ENCODE results near the gene MRPL36.
A peak's percentile ranks its signal among the peaks of the same experiment; 100 is the strongest.
"Not testable (repeated sequence)": the region's sequence is repeated elsewhere in the genome, so short reads cannot be mapped to it uniquely, and the experiment has no call there.

The MRPL36 gene

DNA sequence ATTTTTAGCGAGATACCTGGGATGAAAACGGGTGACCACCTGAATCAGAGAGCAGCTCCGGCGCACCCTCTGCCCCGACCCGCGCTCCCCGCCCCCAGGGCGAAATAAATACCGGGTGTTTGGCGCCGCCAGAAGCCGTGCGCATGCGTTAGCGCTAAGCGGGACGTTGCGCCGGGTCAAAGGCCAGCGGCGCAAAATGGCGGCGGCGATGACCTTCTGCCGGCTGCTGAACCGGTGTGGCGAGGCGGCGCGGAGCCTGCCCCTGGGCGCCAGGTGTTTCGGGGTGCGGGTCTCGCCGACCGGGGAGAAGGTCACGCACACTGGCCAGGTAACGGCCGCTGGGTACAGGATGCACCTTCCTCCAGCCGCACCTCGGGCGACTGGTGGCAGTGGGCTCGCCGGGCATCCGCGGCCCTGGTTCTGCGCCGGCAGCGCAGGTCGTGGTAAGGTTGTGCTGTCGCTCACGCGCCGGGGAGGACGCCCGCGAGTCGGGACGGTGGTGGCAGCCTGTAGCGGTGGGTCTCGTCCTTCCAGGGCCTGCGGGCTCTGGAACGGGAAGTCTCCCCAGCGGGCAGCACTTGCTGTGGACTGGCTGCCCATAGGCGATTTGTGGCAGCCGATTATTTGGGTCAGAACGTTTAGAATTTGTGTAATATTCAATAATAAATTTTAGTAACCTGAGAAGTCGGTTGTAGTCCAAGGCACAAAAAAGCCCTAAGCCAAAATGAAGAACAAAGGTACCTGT is 1.8 kb upstream of the MRPL36 start, which contains the start of gene NDUFS6:
Gene NDUFS6, plus strand, starts transcription at position 186 of the 745 bp plus-strand sequence. Its CDS starts 11 bp downstream, at position 197.
- in situ Hi-C loops (cut with HindIII; ENCODE audit: low sequenced_read_pairs), result no loop called here
- no peak for DNase-seq (ENCODE audit: low read depth)
- H3K4me3 ChIP-seq (ENCODE audit: low read depth, low read length), result peak within 1 kb of the TSS; percentile 91
- TF ChIP-seq, protein P1, sequence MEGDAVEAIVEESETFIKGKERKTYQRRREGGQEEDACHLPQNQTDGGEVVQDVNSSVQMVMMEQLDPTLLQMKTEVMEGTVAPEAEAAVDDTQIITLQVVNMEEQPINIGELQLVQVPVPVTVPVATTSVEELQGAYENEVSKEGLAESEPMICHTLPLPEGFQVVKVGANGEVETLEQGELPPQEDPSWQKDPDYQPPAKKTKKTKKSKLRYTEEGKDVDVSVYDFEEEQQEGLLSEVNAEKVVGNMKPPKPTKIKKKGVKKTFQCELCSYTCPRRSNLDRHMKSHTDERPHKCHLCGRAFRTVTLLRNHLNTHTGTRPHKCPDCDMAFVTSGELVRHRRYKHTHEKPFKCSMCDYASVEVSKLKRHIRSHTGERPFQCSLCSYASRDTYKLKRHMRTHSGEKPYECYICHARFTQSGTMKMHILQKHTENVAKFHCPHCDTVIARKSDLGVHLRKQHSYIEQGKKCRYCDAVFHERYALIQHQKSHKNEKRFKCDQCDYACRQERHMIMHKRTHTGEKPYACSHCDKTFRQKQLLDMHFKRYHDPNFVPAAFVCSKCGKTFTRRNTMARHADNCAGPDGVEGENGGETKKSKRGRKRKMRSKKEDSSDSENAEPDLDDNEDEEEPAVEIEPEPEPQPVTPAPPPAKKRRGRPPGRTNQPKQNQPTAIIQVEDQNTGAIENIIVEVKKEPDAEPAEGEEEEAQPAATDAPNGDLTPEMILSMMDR (IDR thresholded peaks at IDR 0.05; ENCODE audit: low read depth, low read length, missing control alignments), result no peak

DNA sequence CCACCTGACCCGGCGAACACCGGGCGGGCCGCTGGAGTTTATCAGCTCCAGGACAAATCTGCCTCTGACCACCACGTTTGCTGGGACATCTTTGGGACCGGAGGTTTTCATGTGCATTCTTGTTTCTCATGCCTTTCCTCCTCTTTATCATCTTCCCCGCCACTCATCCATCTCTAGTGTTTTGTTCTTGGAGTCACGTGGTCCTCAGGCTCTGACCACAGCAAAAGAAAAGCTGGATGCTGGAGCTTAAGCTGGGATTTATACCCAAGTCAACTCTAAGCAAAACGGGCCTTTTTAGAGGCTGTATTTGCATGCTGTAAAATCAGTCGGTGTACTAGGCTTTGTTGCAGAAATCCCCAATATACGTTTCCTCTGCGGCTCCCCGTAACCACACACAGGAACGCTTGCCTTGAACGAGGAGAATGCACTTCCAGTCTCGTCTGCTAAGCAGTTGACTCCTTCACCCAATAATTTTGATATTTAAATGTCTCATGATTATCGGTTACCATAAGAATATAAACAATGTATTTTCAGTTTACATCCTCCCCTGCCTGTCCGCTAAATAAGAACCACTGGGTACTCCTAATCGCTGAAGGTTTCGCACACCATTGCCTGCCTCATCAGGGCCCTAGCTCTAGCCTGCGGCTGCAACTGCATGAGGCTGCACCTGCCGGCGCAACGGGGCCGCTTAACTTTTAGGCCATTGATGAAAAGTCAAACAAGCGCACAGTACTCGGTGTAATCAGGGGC is 1.0 kb upstream of the MRPL36 start:
- TF ChIP-seq, protein P1 (IDR thresholded peaks at IDR 0.05; ENCODE audit: low read depth, low read length, missing control alignments), result no peak
- H3K4me3 ChIP-seq (ENCODE audit: low read depth, low read length), result peak overlapping the region; percentile 91
- in situ Hi-C loops (cut with HindIII; ENCODE audit: low sequenced_read_pairs), result no loop called here
- no peak for DNase-seq (ENCODE audit: low read depth)

DNA sequence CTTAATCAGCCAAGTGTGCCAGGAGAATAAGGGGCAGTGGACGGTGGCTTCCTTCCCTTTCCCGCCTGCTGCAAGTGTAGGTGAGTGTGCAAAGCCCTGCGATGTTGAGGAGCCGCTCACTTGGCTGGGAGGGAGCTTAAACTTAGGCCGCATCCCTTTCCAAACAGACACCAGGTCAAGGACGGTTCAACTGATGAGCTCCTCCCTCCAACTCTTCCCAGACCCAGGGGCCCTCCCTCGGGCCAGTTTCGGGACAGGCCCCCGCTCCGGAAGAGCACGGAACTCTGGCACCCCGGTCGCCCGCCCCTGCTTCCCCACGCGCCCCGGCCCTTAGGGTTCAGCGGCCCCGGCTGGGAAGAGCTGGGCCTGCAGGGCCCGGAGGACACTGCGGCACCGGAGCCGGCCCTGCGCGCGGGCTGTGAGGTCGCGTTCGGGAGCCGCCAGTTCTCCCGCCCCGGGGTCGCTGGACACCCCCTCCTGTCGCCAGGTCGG is 481 bp downstream of the MRPL36 start:
- no peak for DNase-seq (ENCODE audit: low read depth)
- peak overlapping the region; percentile 91 for H3K4me3 ChIP-seq (ENCODE audit: low read depth, low read length)

DNA sequence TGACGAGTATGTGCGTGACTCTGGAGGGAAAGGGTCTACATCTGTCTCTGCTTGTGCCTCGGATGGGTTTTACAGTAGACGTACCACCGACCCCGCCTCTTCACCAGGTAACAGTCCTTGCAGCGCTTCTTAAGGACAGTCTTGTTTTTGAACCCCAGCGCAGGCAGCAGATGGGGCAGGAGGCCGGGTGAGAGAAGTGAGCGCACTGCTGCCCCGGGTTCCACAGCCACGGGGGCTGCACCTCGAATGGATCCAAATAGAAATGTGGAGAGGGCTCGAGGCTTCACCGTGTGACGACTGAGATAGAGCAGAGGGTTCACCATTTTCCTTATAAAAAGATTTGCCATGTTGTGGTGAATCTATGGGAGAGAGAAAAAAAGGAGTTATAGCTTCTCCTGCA is 1.0 kb downstream of the MRPL36 start:
- DNase-seq (ENCODE audit: low read depth); in situ Hi-C loops (cut with HindIII; ENCODE audit: low sequenced_read_pairs): not testable (repeated sequence)
- H3K4me3 ChIP-seq (ENCODE audit: low read depth, low read length), result peak overlapping the region; percentile 91

More for the DNA sequence above, 481 bp downstream of the MRPL36 start:
- TF ChIP-seq, protein P1 (IDR thresholded peaks at IDR 0.05; ENCODE audit: low read depth, low read length, missing control alignments), result no peak
- in situ Hi-C loops (cut with HindIII; ENCODE audit: low sequenced_read_pairs), result no loop called here

DNA sequence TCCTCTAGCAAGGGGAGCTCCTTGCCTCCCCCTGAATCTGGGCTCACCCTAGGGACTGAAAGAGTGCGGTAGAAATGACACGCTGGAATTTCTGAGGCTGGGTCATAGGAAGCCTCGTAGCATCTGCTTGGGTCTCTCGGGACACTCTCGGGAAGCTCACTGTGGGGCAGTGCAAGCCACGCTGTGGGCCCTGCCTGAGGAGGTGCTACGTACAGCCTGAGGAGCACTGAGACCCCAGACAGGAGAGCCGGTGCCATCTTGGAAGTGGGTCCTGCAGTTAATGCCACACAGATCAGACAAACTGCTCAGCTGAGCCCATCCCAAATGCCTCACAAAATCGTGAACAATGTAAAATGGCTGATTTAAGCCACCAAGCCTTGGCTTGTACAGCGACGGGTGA is 1.8 kb downstream of the MRPL36 start:
- H3K4me3 ChIP-seq (ENCODE audit: low read depth, low read length), result no peak overlapping the region
- in situ Hi-C loops (cut with HindIII; ENCODE audit: low sequenced_read_pairs), result no loop called here
- TF ChIP-seq, protein P1 (IDR thresholded peaks at IDR 0.05; ENCODE audit: low read depth, low read length, missing control alignments), result no peak
- DNase-seq (ENCODE audit: low read depth), result no peak

DNA sequence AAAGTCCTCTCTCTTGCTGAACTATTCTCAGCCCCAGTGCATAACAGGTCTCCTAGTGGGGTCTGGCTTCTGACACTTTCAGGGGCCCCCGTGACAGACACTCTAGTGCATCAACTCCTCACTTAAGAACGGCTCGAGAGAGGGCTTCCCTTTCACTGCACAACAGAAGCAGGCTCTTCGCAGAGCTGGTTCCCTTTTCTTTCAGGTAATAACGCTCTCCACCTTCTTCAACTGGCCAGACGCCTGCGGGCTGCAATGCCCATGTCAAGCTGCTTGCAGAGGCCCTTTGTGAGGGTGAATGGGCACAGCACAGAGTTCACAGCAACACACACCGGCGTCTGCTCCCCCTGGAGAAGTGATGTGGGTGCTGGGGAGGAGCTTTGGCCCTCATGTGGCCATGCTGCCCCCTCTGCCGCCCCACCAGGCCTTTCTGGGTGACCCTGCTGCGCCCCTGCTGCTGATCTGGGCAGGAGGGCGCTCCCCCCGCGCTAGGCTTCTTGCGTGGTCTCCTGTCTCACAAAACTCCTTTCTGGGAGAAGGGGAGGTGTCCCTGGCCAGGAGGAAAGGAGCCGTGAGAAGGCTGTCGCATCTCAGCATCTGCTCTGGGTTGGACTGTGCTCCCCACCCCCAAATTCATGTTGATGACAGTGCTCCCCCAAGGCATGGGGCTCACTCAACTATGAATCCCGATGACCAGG is 2.4 kb downstream of the MRPL36 start:
- TF ChIP-seq, protein P1 (IDR thresholded peaks at IDR 0.05; ENCODE audit: low read depth, low read length, missing control alignments), result no peak
- DNase-seq (ENCODE audit: low read depth), result no peak
- no peak overlapping the region for H3K4me3 ChIP-seq (ENCODE audit: low read depth, low read length)
- in situ Hi-C loops (cut with HindIII; ENCODE audit: low sequenced_read_pairs), result no loop called here
